ENCODE measurements around the gene RAD1.

Gene RAD1

GRCh38 chr5:34929134-34929719 lies 13.9 kb upstream of the RAD1 start, which contains the start of gene DNAJC21:
Gene DNAJC21, plus strand, starts transcription at chr5:34929559. Its CDS starts 261 bp downstream, at chr5:34929820.
- peak; percentile 97 for DNase-seq (ENCODE audit: low spot score)
- Histone ChIP-seq H4K91ac (ENCODE audit: low read depth, low read length, poor library complexity) (no peak within 1 kb of the TSS), H3K36me3 (replicated peaks in 1 of 2; ENCODE audit: control insufficient read depth in 2 of 2, insufficient read depth in 2 of 2, low read length in 2 of 2) (peaks cover 5 to 55% of the 10 kb centered on the region in 2 donors), H3K27ac (replicated peaks; ENCODE audit: low read length) (peak within 1 kb of the TSS; percentile 79), H2BK15ac (ENCODE audit: low read length) (no peak within 1 kb of the TSS), H2BK5ac (ENCODE audit: low read length) (peak within 1 kb of the TSS; percentile 73), H2BK12ac (ENCODE audit: low read length) (no peak within 1 kb of the TSS), H3K14ac (ENCODE audit: low read length) (no peak within 1 kb of the TSS), H4K8ac (ENCODE audit: low read depth, low read length) (no peak within 1 kb of the TSS), H2AK5ac (ENCODE audit: low read depth, low read length) (no peak within 1 kb of the TSS), H3K4me3 (ENCODE audit: low read length in 2 of 2) (peak within 1 kb of the TSS; percentile 90 to 94), H2AFZ (ENCODE audit: low read length) (peak within 1 kb of the TSS; percentile 96), H3K4ac (ENCODE audit: low read length) (no peak within 1 kb of the TSS), H3K4me2 (ENCODE audit: insufficient read depth, low read length, poor library complexity, severe bottlenecking) (peak within 1 kb of the TSS; percentile 64), H3K23ac (ENCODE audit: low read depth, low read length, poor library complexity) (peak within 1 kb of the TSS; percentile 88), H2BK120ac (ENCODE audit: low read depth, low read length) (no peak within 1 kb of the TSS), H3K79me1 (ENCODE audit: low read depth, low read length) (peaks cover 2% of the 10 kb centered on the region), H3K18ac (ENCODE audit: low read length) (peak within 1 kb of the TSS; percentile 92), H3K9ac (ENCODE audit: low read depth, low read length, poor library complexity) (peak within 1 kb of the TSS; percentile 93), H3K9me3 (replicated peaks in 1 of 2; ENCODE audit: control insufficient read depth in 2 of 2, insufficient read depth in 1 of 2, low read depth in 1 of 2, low read length in 2 of 2) (no peaks in the 10 kb centered on the region), H3K27me3 (ENCODE audit: control insufficient read depth in 3 of 3, insufficient read depth in 3 of 3, low read depth in 1 of 3, low read length in 3 of 3) (no peaks in the 10 kb centered on the region), H3K4me1 (ENCODE audit: control insufficient read depth in 2 of 2, insufficient read depth in 1 of 2, low read depth in 1 of 2, low read length in 2 of 2) (peaks cover 3 to 8% of the 10 kb centered on the region in 2 donors)
- no CpG with 5 or more reads among the region's 63 CpGs for WGBS, 2 donors (ENCODE audit: extremely low coverage in 2 of 2, insufficient read length in 2 of 2, insufficient replicate concordance in 1 of 2)

GRCh38 chr5:34928267-34928666 lies 13.0 kb upstream of the RAD1 start:
- Histone ChIP-seq H3K4me2 (ENCODE audit: insufficient read depth, low read length, poor library complexity, severe bottlenecking) (no peak overlapping the region), H3K14ac (ENCODE audit: low read length) (no peak overlapping the region), H3K4me1 (ENCODE audit: control insufficient read depth in 2 of 2, insufficient read depth in 1 of 2, low read depth in 1 of 2, low read length in 2 of 2) (peaks cover 3 to 8% of the 10 kb centered on the region in 2 donors), H2BK15ac (ENCODE audit: low read length) (no peak overlapping the region), H3K4ac (ENCODE audit: low read length) (no peak overlapping the region), H3K9ac (ENCODE audit: low read depth, low read length, poor library complexity) (no peak overlapping the region), H2BK120ac (ENCODE audit: low read depth, low read length) (no peak overlapping the region), H4K8ac (ENCODE audit: low read depth, low read length) (no peak overlapping the region), H2AK5ac (ENCODE audit: low read depth, low read length) (no peak overlapping the region), H3K9me3 (replicated peaks in 1 of 2; ENCODE audit: control insufficient read depth in 2 of 2, insufficient read depth in 1 of 2, low read depth in 1 of 2, low read length in 2 of 2) (no peaks in the 10 kb centered on the region), H3K27me3 (ENCODE audit: control insufficient read depth in 3 of 3, insufficient read depth in 3 of 3, low read depth in 1 of 3, low read length in 3 of 3) (no peaks in the 10 kb centered on the region), H2BK5ac (ENCODE audit: low read length) (no peak overlapping the region), H3K23ac (ENCODE audit: low read depth, low read length, poor library complexity) (no peak overlapping the region), H4K91ac (ENCODE audit: low read depth, low read length, poor library complexity) (no peak overlapping the region), H3K27ac (replicated peaks; ENCODE audit: low read length) (no peak overlapping the region), H3K79me1 (ENCODE audit: low read depth, low read length) (peaks cover 2% of the 10 kb centered on the region), H3K4me3 (ENCODE audit: low read length in 2 of 2) (no peak overlapping the region), H3K36me3 (replicated peaks in 1 of 2; ENCODE audit: control insufficient read depth in 2 of 2, insufficient read depth in 2 of 2, low read length in 2 of 2) (peaks cover 8 to 57% of the 10 kb centered on the region in 2 donors), H3K18ac (ENCODE audit: low read length) (no peak overlapping the region), H2BK12ac (ENCODE audit: low read length) (no peak overlapping the region), H2AFZ (ENCODE audit: low read length) (no peak overlapping the region)
- DNase-seq (ENCODE audit: low spot score) = no peak
- no CpG with 5 or more reads among the region's 5 CpGs for WGBS, 2 donors (ENCODE audit: extremely low coverage in 2 of 2, insufficient read length in 2 of 2, insufficient replicate concordance in 1 of 2)

GRCh38 chr5:34927785-34928184 lies 12.5 kb upstream of the RAD1 start:
- H2BK15ac ChIP-seq (ENCODE audit: low read length) = no peak overlapping the region
- H2BK5ac ChIP-seq (ENCODE audit: low read length) = no peak overlapping the region
- H3K18ac ChIP-seq (ENCODE audit: low read length) = no peak overlapping the region
- peaks cover 3 to 8% of the 10 kb centered on the region in 2 donors for H3K4me1 ChIP-seq (ENCODE audit: control insufficient read depth in 2 of 2, insufficient read depth in 1 of 2, low read depth in 1 of 2, low read length in 2 of 2)
- no peak overlapping the region for H3K4ac ChIP-seq (ENCODE audit: low read length)
- no peak overlapping the region for H2AK5ac ChIP-seq (ENCODE audit: low read depth, low read length)
- H3K27ac ChIP-seq (replicated peaks; ENCODE audit: low read length) = no peak overlapping the region
- no peak overlapping the region for H3K14ac ChIP-seq (ENCODE audit: low read length)
- H2AFZ ChIP-seq (ENCODE audit: low read length) = no peak overlapping the region
- no peaks in the 10 kb centered on the region for H3K27me3 ChIP-seq (ENCODE audit: control insufficient read depth in 3 of 3, insufficient read depth in 3 of 3, low read depth in 1 of 3, low read length in 3 of 3)
- WGBS, 2 donors (ENCODE audit: extremely low coverage in 2 of 2, insufficient read length in 2 of 2, insufficient replicate concordance in 1 of 2) = no CpG with 5 or more reads among the region's 5 CpGs
- no peak overlapping the region for H4K91ac ChIP-seq (ENCODE audit: low read depth, low read length, poor library complexity)
- H3K36me3 ChIP-seq (replicated peaks in 1 of 2; ENCODE audit: control insufficient read depth in 2 of 2, insufficient read depth in 2 of 2, low read length in 2 of 2) = peaks cover 8 to 58% of the 10 kb centered on the region in 2 donors
- no peak overlapping the region for H4K8ac ChIP-seq (ENCODE audit: low read depth, low read length)
- H3K4me3 ChIP-seq (ENCODE audit: low read length in 2 of 2) = no peak overlapping the region
- peaks cover 2% of the 10 kb centered on the region for H3K79me1 ChIP-seq (ENCODE audit: low read depth, low read length)
- H2BK120ac ChIP-seq (ENCODE audit: low read depth, low read length) = no peak overlapping the region
- H3K9me3 ChIP-seq (replicated peaks in 1 of 2; ENCODE audit: control insufficient read depth in 2 of 2, insufficient read depth in 1 of 2, low read depth in 1 of 2, low read length in 2 of 2) = no peaks in the 10 kb centered on the region
- DNase-seq (ENCODE audit: low spot score) = no peak
- H3K23ac ChIP-seq (ENCODE audit: low read depth, low read length, poor library complexity) = no peak overlapping the region
- no peak overlapping the region for H2BK12ac ChIP-seq (ENCODE audit: low read length)
- H3K9ac ChIP-seq (ENCODE audit: low read depth, low read length, poor library complexity) = no peak overlapping the region
- no peak overlapping the region for H3K4me2 ChIP-seq (ENCODE audit: insufficient read depth, low read length, poor library complexity, severe bottlenecking)

DNA sequence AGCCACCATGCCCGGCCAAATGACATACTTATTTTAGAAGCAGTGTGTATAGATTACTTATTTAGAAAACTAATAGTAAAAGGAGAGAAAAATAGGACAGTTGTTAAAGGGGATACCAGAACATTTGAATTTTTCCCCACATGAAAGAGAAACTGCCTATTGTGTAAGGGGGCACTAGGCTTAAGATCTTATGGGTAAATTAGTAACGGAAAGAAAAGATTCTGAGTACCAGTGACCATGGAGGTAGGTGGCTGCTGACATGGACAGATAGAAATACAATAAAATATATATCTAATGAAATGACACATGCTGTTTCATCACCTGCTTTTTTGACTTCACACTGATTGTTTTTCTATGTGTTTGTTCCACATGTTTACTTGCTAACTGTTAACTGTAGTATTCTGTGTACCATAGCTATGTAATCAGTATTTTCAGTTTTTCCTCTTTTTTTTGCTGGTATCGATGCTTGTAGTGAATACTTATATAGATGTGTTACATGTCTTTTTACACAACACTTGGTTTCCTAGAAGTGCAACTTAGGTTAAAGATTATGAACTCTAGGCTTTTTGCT lies 11.1 kb upstream of the RAD1 start:
- H4K8ac ChIP-seq (ENCODE audit: low read depth, low read length) = no peak overlapping the region
- no peak overlapping the region for H2BK15ac ChIP-seq (ENCODE audit: low read length)
- no peaks in the 10 kb centered on the region for H3K9me3 ChIP-seq (replicated peaks in 1 of 2; ENCODE audit: control insufficient read depth in 2 of 2, insufficient read depth in 1 of 2, low read depth in 1 of 2, low read length in 2 of 2)
- no peak overlapping the region for H3K4ac ChIP-seq (ENCODE audit: low read length)
- H2BK12ac ChIP-seq (ENCODE audit: low read length) = no peak overlapping the region
- H3K27me3 ChIP-seq (ENCODE audit: control insufficient read depth in 3 of 3, insufficient read depth in 3 of 3, low read depth in 1 of 3, low read length in 3 of 3) = no peaks in the 10 kb centered on the region
- H3K18ac ChIP-seq (ENCODE audit: low read length) = no peak overlapping the region
- H3K4me2 ChIP-seq (ENCODE audit: insufficient read depth, low read length, poor library complexity, severe bottlenecking) = no peak overlapping the region
- H2BK5ac ChIP-seq (ENCODE audit: low read length) = no peak overlapping the region
- H3K27ac ChIP-seq (replicated peaks; ENCODE audit: low read length) = no peak overlapping the region
- no peak for DNase-seq (ENCODE audit: low spot score)
- no peak overlapping the region for H3K23ac ChIP-seq (ENCODE audit: low read depth, low read length, poor library complexity)
- H4K91ac ChIP-seq (ENCODE audit: low read depth, low read length, poor library complexity) = no peak overlapping the region
- H3K14ac ChIP-seq (ENCODE audit: low read length) = no peak overlapping the region
- H3K36me3 ChIP-seq (replicated peaks in 1 of 2; ENCODE audit: control insufficient read depth in 2 of 2, insufficient read depth in 2 of 2, low read length in 2 of 2) = peaks cover 9 to 67% of the 10 kb centered on the region in 2 donors
- H3K4me1 ChIP-seq (ENCODE audit: control insufficient read depth in 2 of 2, insufficient read depth in 1 of 2, low read depth in 1 of 2, low read length in 2 of 2) = peaks cover 3 to 6% of the 10 kb centered on the region in 2 donors
- no peak overlapping the region for H2BK120ac ChIP-seq (ENCODE audit: low read depth, low read length)
- H3K4me3 ChIP-seq (ENCODE audit: low read length in 2 of 2) = no peak overlapping the region
- no peak overlapping the region for H2AK5ac ChIP-seq (ENCODE audit: low read depth, low read length)
- no peaks in the 10 kb centered on the region for H3K79me1 ChIP-seq (ENCODE audit: low read depth, low read length)
- H2AFZ ChIP-seq (ENCODE audit: low read length) = no peak overlapping the region
- H3K9ac ChIP-seq (ENCODE audit: low read depth, low read length, poor library complexity) = no peak overlapping the region
- WGBS, 2 donors (ENCODE audit: extremely low coverage in 2 of 2, insufficient read length in 2 of 2, insufficient replicate concordance in 1 of 2) = no CpG with 5 or more reads among the region's 3 CpGs

All from neuronal stem cell (in vitro differentiated cells).